Right hindlimb (tissue), 1 donor: ENCODE results near the gene RELN.

Experiments
- DNase-seq: peaks from one replicate; pipeline ENCODE4 v3.0.0-alpha.2; 2018

RELN gene

DNA sequence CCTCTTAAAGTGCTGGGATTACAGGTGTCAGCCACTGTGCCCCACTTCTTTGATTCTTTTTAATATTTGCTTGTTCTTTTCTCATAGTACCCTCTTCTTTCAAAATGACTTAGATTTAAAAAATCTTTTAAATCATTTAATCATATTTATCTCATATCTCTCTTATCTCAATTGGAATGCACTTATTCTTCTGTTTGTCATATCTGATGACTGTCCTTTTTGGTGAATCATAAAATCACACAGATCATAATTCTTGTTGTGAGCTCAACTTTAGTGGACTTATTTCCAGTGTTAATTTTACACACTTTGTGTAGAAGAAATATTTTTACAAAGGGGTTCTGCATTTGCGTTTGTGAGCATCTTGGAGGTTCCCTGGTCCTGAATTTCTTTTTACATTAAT, 323.1 kb downstream of the RELN start:
- no peak for DNase-seq

GRCh38 chr7:103664577-103664976, 324.9 kb downstream of the RELN start:
- DNase-seq = no peak

DNA sequence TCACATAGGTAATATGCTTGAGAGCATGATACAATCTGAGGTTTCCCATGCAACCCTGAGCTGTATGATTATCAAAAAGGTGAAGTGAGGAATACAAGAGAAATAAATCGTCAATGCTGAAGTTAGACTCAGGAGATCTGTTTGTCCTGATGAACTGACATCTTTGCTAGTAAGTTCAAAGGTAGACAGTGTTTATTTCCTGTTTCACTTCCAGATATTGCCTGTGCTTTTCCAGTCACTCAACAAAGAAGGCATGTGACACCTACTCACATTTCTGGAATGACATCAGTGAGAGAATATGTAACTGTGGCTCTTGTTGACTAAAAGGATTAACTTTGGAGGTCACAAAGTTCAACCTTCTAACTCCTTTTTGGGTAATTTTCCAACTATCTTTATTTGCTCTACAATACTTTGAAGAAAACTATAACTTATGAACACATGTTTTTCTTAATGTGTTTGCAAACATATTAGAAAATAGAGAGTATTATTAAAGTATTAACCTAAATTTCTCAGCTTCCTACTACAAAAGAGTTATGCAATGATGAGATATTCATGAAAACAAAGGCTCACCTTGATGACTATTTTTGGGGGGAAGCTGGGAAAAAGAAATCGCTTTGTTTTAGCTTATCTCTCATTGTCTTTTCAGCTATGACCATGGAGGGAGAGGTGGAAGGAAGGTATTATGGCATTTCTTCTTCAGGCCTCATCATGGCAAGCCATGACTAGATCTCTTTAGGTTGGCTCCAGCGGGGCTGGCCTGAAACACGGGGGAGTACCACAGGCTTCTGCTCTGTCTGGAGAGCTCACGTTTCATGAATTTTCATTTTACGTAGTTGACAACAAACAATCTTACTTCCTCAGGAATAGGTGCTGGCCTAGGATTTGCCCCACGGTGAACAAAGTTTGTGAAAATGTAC, 328.7 kb downstream of the RELN start:
- no peak for DNase-seq

DNA sequence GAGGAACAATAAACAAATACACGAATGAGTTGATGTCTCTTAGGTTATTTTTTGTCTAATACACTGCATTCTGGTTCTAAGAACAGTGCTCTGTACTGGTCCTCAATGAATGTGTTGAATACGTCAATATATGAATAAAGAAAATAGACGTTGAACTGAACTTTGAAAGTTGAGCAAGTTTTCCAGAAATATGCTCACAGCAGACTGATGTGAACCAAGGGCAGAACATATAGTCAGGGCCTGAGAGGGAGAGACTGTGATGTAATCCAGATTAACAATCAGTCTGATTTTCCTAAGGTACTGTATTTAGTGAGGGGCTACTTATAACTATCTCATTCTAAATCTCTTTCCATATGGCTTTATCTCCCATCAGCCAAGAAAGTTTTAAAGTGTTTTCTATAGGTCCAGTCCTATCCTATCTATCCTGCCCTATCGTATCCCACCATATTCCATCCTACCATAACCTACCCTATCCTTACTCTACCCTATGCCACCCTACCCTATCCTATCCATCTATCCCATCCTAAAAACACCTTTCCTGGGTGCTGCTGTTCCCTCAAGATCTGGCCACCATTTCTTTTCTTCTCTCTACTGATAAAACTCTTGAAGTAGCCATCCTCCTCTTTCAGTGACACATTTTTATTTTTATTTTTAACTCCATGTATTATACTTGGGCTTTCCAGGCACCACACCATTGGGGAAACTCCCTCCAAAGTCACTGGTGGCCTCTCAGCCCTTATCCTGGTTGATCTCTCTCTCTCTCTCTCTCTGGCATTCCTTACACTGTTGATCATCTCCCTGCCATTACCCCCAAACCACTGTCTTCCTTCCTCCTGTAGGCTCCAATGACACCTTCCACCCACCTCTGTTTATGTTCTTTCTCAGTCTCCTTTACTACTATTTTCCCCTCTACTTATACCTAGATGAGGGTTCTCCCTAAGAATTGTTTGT, 331.1 kb downstream of the RELN start:
- DNase-seq = no peak

GRCh38 chr7:103657474-103657894, 332.0 kb downstream of the RELN start:
- DNase-seq = no peak

DNA sequence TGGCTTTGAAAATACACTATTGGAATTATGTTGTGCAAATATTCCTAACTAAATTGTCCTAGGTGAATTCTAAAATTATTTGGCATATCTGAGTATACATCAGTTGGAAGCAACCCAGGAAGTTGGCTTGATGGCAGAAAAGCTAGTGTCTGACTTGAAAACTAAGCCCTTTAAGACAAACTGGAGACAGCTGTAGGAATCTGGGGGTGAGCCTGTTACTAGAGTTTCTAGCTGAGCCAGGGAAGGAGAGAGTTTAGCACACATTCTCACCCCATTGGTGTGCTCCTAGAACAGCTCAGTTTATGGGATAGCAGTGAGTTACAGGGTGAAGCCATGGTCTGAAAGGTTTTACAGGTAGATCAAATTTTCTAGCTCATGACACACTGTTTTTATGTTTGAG, 333.2 kb downstream of the RELN start:
- no peak for DNase-seq

- DNase-seq = no peak
Measured at GRCh38 chr7:103651593-103652377, 337.7 kb downstream of the RELN start.

GRCh38 chr7:103649052-103649451, 340.4 kb downstream of the RELN start:
- no peak for DNase-seq

DNA sequence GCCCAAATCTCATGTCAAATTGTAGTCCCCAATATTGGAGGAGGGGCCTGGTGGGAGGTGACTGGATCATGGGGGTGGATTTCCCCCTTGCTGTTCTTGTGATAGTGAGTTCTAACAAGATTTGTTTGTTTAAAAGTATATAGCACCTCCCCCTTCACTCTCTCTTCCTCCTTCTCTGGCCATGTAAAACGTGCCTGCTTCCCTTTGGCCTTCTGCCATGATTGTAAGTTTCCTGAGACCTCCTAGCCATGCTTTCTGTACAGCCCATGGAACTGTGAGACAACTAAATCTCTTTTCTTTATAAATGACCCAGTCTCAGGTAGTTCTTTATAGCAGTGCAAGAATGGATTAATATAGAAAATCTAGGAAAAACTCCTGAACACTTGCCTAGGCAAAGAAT, 341.3 kb downstream of the RELN start:
- DNase-seq = no peak

DNA sequence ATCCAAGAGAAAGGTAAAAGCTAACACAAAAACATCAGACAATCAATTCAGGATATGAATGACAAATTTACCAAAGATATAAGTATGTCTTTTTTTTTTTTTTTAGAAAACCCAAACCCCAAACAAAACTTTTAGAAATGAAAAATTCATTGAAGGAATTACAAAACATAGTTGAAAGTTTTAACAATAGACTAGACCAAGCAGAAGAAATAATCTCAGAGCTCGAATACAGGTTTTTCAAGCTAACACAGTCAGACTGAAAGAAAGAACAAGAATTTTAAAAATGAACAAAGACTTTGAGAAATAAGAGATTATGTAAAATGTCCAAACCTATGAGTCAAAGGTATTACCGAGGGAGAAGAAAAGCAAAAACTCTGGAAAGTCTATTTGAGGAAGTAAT, 345.1 kb downstream of the RELN start:
- no peak for DNase-seq

GRCh38 chr7:103640031-103640779, 349.3 kb downstream of the RELN start:
- DNase-seq = no peak

DNA sequence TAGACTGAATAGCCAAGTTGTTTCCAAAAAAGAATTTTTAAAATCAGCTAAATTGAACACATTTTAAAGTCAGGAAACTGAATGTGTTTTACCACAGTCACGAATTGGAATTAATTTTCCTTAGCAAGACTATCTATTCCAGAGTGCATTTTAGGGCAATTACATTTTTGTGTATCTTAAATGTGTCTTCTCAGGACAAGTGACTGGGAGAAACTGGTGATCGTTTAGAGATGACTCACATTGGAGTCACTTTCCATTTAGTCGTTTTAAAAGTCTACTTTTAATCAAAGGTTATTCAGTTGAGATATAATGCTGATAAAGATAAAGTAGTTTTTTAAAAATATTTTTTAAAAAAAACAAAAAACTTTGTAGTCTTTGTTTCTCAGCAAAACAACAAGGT, 351.7 kb downstream of the RELN start:
- no peak for DNase-seq

GRCh38 chr7:103637094-103637493, 352.4 kb downstream of the RELN start:
- no peak for DNase-seq

DNA sequence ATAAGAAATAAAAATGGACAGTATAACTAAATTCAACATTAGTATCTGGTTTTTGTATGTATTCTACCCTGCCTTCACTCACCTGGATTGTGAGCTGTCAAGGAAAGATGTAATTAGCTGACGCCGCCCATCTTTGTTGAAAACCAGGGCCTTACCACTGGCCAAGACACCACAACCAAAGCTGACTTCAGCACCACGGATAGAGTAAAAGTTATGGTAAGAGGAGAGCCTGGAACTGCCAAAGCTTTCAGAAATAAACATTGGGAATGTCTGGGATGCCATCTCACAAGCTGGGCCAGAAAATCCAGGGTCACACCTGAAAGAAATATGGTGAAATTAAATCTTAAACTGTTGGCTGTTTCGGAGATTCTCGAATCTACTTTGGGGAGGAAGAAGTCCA, 353.3 kb downstream of the RELN start:
- DNase-seq = no peak

DNA sequence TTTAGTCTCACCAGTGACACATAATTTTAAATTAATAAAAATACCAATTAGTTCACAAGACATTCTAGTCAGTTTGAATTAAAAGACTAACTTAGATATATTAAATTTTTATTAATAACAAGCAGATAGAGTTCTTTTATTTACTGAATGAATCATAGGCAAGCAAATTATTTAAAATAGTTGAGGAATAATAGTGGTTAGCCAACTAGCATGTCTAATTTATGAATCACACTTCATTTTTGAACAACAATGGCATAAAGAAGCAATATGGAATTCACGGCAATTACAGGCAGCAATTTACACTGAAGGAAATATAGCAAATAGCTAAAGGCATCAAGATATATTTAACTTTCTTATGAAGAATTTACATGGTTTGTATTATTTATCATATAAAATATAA, 356.5 kb downstream of the RELN start:
- DNase-seq = no peak

GRCh38 chr7:103632005-103632639, 357.3 kb downstream of the RELN start:
- DNase-seq = no peak

DNA sequence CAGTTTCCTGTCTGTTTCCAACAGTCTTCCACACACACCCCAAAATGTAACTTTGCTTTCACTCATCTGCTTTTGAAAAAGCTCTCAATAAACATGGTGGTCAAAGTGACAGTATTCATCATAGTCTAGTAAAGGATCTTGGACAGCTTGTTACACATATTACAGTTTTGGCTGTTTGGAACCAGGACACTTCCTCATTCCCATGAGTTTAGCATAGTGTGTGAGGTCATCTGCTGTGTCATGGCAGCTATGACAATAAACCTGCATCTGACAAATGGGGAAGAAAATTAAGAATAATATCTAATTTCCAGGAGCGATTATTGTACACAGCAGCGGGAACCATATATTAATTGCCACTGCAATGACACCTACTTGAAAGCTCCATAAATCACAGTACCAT, 359.1 kb downstream of the RELN start:
- DNase-seq = no peak

DNA sequence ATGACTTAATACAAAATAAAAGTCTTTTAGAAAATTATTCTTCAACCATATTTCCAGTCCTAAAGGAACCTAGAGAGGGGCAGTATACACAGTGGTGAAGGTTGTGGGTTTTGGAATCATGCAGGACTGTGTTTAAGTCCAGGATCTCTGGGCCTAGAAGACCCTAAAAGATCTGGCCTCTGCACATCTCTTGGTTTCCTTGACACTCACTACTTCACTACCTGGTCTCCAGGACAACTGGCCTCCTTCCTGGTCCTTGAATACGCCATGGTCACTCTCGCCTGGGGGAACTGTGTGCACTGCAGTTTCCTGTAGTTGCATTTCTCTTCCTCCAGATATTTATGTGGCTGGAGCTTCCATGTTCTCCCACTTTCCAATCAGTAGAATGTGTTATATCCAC, 360.7 kb downstream of the RELN start:
- no peak for DNase-seq

GRCh38 chr7:103626776-103627175, 362.7 kb downstream of the RELN start:
- DNase-seq = no peak

DNA sequence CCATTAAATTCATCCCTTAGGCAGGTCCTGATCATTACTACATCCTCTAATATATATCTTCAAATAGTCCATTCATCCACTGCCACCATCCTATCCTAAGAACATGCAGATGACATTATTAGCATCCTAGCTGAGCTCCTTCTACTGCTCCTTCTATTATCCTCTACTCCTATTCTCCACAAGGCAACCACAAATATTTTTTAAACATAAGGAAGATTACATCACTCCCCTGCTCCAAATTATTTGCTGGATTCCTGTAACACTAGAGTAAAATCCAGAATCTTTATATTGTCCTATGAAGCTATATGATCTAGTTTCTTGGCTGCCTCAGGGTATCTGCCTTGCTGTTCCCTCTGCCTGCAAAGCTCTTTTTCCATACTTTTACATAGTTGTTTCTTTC, 367.2 kb downstream of the RELN start:
- no peak for DNase-seq
